Sigmoid colon (tissue), 7 donors: Measurements from ENCODE around the gene SRRM2. TPM values are rescaled to one million over a fixed set of nuclear protein-coding genes. Genes with fewer than 3 reads are reported as not detected.
"Not testable (repeated sequence)": the region's sequence is repeated elsewhere in the genome, so short reads cannot be mapped to it uniquely, and the experiment has no call there.

Source experiments
- DNase-seq: peaks from one replicate; pipeline ENCODE4 v3.0.0-alpha.2; 2019
- H3K27ac ChIP-seq, 4 donors: fragments of 200-600 bp; sonication (generic); one replicate each; pipeline ENCODE4 v1.5.1; 2016 to 2019; ENCODE audit warnings: mild to moderate bottlenecking in 1 of 4
- H3K27me3 ChIP-seq, 3 donors: fragments of 200-600 bp; sonication (generic); one replicate each; pipeline ENCODE4 v1.5.1; 2019; ENCODE audit warnings: mild to moderate bottlenecking in 1 of 3
- H3K36me3 ChIP-seq, 4 donors: fragments of 200-600 bp; sonication (generic); one replicate each; pipeline ENCODE4 v1.5.1; 2016 to 2019
- H3K4me1 ChIP-seq, 4 donors: fragments of 200-600 bp; sonication (generic); one replicate each; pipeline ENCODE4 v1.5.1; 2017 to 2019
- H3K4me3 ChIP-seq, 4 donors: fragments of 200-600 bp; sonication (generic); one replicate each; pipeline ENCODE4 v1.5.1; 2017 to 2019; ENCODE audit warnings: mild to moderate bottlenecking in 2 of 4, moderate library complexity in 1 of 4
- H3K9me3 ChIP-seq, 4 donors: fragments of 200-600 bp in 3 of 4; sonication (generic) in 3 of 4; one replicate each; pipeline versions ENCODE4 v1.5.1 to v1.6.1; 2013 to 2019
- EP300 ChIP-seq, 4 donors: sonication (generic); formaldehyde crosslinking; IDR thresholded peaks; one replicate each; pipeline ENCODE4 v1.6.1; 2017; ENCODE audit warnings: antibody characterized with exemption in 4 of 4
- POLR2A ChIP-seq, 2 donors: fragments of 450-650 bp; IDR thresholded peaks; one replicate each; pipeline ENCODE4 v1.6.1; 2016; ENCODE audit warnings: antibody characterized with exemption in 2 of 2, mild to moderate bottlenecking in 2 of 2, moderate library complexity in 2 of 2
- POLR2AphosphoS5 ChIP-seq, 4 donors: sonication (generic); formaldehyde crosslinking; IDR thresholded peaks; one replicate each; pipeline ENCODE4 v1.6.1; 2017; ENCODE audit warnings: antibody characterized with exemption in 4 of 4
- WGBS, 2 donors: extraction: QIAGEN DNeasy Blood & Tissue Kit; methylation state at CpG; one replicate each; pipeline ENCODE4 v1.1.7; 2013; 5-methylcytosine and 5-hydroxymethylcytosine counted together
- intact Hi-C: fragments of 100-400 bp; cut with DNase I; formaldehyde crosslinking; loops from one replicate; pipeline ENCODE4 v1.15.1; 2023
- polyA plus RNA-seq, 3 donors: library from polyadenylated mRNA; stranded (reverse); fragments of 200-250 nt; gene quantifications; one replicate each; pipeline ENCODE4 v1.2.3, GENCODE V29; 2013
- total RNA-seq, 4 donors: library from RNA; depleted of rRNA; stranded (reverse); fragments of >200 nt; gene quantifications; one replicate each; pipeline ENCODE4 v1.1.0, GENCODE V29; 2016
- TF ChIP-seq, protein P1 (sequence below), 4 experiments: fragments of 450-650 bp in 3 of 4; fragments of 200-600 bp in 1 of 4; IDR thresholded peaks; one replicate each; pipeline ENCODE4 v1.5.1; 2016 to 2019; ENCODE audit warnings: antibody characterized with exemption in 4 of 4, mild to moderate bottlenecking in 3 of 4, moderate library complexity in 2 of 4
- donor health status: healthy with polysubstance abuse.
- donor health status: Bipolar disorder and iron deficiency.
- donor health status: healthy.

Gene SRRM2
- total and polyA plus RNA-seq, 7 donors: 66.1 to 826 (median 198) TPM

DNA sequence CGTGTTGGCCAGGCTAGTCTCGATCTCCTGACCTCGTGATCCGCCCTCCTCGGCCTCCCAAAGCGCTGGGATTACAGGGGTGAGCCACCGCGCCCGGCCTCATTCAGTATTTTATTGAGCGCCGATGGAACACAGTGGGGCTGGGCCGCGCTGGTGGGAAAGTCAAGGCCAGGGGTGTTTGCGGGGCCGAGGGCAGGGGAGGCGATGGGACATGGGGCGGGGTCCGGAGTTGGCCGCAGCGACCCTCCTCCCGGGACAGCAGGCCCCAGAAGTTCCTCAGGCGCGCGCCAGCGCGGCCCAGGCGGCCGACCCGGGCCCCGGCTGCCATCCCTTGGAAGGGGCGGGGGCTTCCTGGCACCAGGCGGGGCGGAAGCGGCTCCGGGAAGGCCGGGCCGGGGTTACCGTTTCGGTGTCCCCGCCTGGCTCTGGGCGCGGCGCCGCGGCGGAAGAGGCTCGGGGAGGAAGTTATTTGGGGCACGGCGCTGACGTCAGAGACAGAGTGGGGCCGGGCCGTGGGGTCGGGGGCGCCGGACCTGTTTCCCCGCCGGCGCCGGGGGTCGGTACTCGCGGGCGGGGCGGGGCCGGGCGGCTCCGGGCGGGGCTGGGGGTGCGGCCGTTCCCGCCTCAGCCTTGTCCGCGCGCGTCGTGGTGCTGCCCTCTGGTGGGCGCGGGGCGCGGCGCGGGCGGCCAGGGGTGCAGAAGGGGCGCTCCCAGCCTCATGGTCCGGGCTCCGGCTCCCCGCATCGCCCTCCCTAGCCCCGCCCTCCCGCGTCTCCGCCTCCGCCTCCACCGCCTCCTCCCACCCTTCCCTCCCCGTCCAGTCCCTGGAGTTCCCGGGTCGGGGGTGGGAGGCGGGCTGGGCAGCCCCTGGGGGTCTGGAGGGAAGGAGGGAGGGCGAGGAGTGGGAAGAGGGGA lies 31.5 kb upstream of the SRRM2 start:
- H3K9me3 ChIP-seq: no peaks in the 10 kb centered on the region
- TF ChIP-seq, protein P1, sequence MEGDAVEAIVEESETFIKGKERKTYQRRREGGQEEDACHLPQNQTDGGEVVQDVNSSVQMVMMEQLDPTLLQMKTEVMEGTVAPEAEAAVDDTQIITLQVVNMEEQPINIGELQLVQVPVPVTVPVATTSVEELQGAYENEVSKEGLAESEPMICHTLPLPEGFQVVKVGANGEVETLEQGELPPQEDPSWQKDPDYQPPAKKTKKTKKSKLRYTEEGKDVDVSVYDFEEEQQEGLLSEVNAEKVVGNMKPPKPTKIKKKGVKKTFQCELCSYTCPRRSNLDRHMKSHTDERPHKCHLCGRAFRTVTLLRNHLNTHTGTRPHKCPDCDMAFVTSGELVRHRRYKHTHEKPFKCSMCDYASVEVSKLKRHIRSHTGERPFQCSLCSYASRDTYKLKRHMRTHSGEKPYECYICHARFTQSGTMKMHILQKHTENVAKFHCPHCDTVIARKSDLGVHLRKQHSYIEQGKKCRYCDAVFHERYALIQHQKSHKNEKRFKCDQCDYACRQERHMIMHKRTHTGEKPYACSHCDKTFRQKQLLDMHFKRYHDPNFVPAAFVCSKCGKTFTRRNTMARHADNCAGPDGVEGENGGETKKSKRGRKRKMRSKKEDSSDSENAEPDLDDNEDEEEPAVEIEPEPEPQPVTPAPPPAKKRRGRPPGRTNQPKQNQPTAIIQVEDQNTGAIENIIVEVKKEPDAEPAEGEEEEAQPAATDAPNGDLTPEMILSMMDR (IDR thresholded peaks at IDR 0.05): peak in 2 of 4 experiments; percentile 22 to 88
- TF ChIP-seq POLR2A (IDR thresholded peaks at IDR 0.05): no peak
- TF ChIP-seq POLR2AphosphoS5 (IDR thresholded peaks at IDR 0.05): peak in 3 of 4 donors; percentile 36 to 43 (median 38)
- no peaks in the 10 kb centered on the region for H3K36me3 ChIP-seq
- peaks cover 0 to 16% (median 12%) of the 10 kb centered on the region in 4 donors for H3K4me1 ChIP-seq
- peak overlapping the region; percentile 66 to 79 (median 76) for H3K27ac ChIP-seq
- 1 to 2% methylated on average over 99 of the region's 99 CpGs for WGBS, 2 donors
- DNase-seq: peak; percentile 92
- H3K27me3 ChIP-seq: peaks cover 0 to 17% (median 0%) of the 10 kb centered on the region in 3 donors
- intact Hi-C loops: loop anchor here (2.0 kb wide), 2 partner anchors 32 to 38 kb away; partner anchors contain the start of genes KCTD5 and SRRM2
- H3K4me3 ChIP-seq: peak overlapping the region; percentile 53 to 64 (median 61)

DNA sequence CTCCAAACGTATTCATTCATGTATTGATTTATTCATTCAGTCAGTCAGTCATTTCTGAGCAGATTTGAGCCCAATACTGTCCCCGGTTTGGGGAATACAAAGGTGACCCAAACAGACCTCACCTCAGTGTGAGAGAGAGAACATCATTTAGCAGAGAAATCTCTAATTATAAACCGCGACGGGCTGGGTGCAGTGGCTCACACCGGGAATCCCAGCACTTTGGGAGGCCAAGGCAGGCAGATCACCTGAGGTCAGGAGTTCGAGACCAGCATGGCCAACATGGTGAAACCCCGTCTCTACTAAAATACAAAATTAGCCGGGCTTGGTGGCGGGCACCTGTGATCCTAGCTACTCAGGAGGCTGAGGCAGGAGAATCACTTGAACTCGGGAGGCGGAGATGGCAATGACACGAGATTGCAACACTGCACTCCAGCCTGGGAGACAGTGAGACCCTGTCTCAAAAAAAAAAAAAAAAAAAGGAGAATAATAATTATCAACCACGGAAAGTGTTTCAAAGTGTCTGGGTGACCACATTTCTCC lies 30.7 kb upstream of the SRRM2 start:
- WGBS, 2 donors: 34 to 42% methylated on average over 14 of the region's 14 CpGs
- intact Hi-C loops: loop anchor here (2.0 kb wide), 2 partner anchors 31 to 39 kb away; partner anchors contain the start of genes KCTD5 and SRRM2
- DNase-seq: not testable (repeated sequence)

DNA sequence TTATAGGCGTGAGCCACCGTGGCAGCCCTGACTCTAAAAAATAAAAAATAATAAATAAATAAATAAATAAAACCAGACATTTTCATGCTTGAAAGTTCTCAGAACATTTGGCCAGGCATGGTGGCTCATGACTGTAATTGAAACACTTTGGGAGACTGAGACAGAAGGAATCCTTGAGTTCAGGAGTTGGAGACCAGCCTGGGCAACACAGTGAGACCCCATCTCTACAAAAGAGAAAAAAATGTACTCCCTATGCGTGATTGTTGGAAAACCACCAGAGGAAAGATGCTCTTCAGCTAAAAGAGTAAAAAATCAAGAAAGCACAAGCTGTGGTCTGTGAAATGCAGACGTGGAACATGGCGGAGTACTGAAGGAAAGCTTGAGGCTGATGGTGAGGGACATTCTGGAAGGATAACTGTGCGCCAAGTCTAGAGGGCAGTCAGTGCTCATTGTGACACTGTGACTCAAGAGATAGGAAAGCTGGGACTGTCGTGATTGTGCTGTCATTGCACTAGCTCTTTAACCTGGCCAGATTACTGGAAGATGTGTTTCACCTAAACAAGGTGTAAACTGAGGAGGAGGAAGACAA lies 28.3 kb upstream of the SRRM2 start:
- 76 to 84% methylated on average over 7 of the region's 7 CpGs for WGBS, 2 donors
- DNase-seq: no peak
- peaks cover 0 to 10% (median 0%) of the 10 kb centered on the region in 3 donors for H3K27me3 ChIP-seq
- H3K4me3 ChIP-seq: no peak overlapping the region
- no peak overlapping the region for H3K27ac ChIP-seq
- TF ChIP-seq, protein P1 (IDR thresholded peaks at IDR 0.05): no peak
- TF ChIP-seq POLR2A (IDR thresholded peaks at IDR 0.05) (no peak), EP300 (IDR thresholded peaks at IDR 0.05) (no peak), POLR2AphosphoS5 (IDR thresholded peaks at IDR 0.05) (no peak)
- intact Hi-C loops: no loop called here
- H3K9me3 ChIP-seq: no peaks in the 10 kb centered on the region
- H3K36me3 ChIP-seq: no peaks in the 10 kb centered on the region
- H3K4me1 ChIP-seq: peaks cover 0 to 16% (median 12%) of the 10 kb centered on the region in 4 donors

More for the DNA sequence above, 30.7 kb upstream of the SRRM2 start:
- H3K4me3 ChIP-seq: peak overlapping the region; percentile 53 to 64 (median 61)
- peaks cover 0 to 16% (median 12%) of the 10 kb centered on the region in 4 donors for H3K4me1 ChIP-seq
- peaks cover 0 to 10% (median 0%) of the 10 kb centered on the region in 3 donors for H3K27me3 ChIP-seq
- H3K9me3 ChIP-seq, H3K36me3 ChIP-seq: not testable (repeated sequence)
- H3K27ac ChIP-seq: peak overlapping the region; percentile 66 to 79 (median 76)

DNA sequence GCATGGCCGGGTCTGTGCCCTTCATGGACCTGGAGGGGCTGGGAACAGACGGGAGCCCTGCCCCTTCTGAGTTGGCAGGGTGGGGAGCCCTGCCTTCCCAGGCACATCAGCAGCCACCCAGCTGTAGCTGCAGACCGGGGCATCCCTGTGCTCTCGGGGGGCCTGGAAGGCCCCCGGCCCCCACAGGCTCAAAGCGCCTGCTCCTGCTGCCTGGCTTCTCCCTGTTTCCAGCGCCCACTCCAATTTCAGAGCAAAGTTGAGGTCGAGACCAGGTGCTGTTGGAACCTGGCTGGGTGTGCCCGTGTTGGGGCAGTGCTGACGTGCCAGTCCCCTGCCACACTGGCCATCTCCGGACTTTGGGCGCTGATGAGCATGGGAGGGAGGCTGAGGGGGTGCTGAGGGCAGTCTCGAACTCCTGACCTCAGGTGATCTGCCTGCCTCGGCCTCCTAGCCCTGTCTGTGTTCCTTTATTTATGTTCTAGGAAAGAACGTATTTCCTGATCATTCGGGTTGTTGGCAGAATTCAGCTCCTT lies 27.6 kb upstream of the SRRM2 start:
- no peaks in the 10 kb centered on the region for H3K9me3 ChIP-seq
- H3K4me3 ChIP-seq: no peak overlapping the region
- DNase-seq: no peak
- intact Hi-C loops: no loop called here
- no peak for TF ChIP-seq EP300 (IDR thresholded peaks at IDR 0.05)
- no peak for TF ChIP-seq POLR2AphosphoS5 (IDR thresholded peaks at IDR 0.05)
- TF ChIP-seq POLR2A (IDR thresholded peaks at IDR 0.05): no peak
- TF ChIP-seq, protein P1 (IDR thresholded peaks at IDR 0.05): no peak
- 46 to 70% methylated on average over 16 of the region's 16 CpGs for WGBS, 2 donors
- no peak overlapping the region for H3K27ac ChIP-seq
- H3K27me3 ChIP-seq: peaks cover 0 to 10% (median 0%) of the 10 kb centered on the region in 3 donors
- no peaks in the 10 kb centered on the region for H3K36me3 ChIP-seq
- H3K4me1 ChIP-seq: peaks cover 0 to 15% (median 12%) of the 10 kb centered on the region in 4 donors
